Measurements from ENCODE around the gene SOCS6.
"Not testable (repeated sequence)": the region's sequence is repeated elsewhere in the genome, so short reads cannot be mapped to it uniquely, and the experiment has no call there.

The SOCS6 gene

GRCh38 chr18:70355620-70356385 is 67.0 kb downstream of the SOCS6 start:
- DNase-seq (ENCODE audit: low spot score) = no peak

- DNase-seq (ENCODE audit: low spot score) = peak; percentile 87
Observed at GRCh38 chr18:70358105-70358406, 69.2 kb downstream of the SOCS6 start.

DNA sequence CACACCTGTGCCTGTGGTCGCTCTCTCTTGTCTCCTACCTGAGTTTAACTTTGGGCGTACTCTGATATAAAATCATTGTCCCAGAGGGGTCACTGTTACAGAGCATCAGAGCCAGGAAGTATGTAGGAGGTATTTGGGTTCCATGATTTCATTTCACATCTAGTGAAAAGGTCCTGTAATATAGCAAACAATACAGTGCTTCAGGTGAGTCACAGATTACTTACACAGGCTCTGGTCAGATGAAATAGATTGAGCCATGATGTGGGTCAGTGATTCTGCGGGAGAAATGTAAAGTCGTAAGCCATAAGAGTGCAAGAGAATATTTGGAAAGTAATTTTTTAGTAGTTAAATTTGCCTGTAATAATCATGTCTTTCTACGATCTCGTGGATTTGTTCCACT is 70.2 kb downstream of the SOCS6 start:
- DNase-seq (ENCODE audit: low spot score) = no peak

- DNase-seq (ENCODE audit: low spot score) = no peak
Observed at GRCh38 chr18:70362258-70362657, 73.4 kb downstream of the SOCS6 start.

DNA sequence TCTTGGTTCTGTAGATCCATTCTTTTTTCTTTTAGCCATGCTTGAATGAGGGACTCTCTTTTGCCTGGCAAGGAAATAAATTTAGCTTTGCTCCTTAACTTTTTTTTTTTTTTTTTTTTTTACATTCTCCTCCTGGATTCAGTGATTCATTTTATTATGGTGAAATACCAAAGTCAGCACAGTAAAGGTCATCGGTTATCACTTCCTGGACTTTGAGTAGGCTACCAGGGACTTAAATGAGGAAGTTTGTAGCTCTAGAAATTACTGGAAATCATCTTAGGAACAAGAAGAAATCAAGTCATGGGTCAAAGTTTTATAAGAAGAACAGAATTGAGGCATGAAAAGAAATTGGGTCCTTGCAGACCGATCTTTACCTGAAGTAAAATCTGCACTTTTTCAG is 75.0 kb downstream of the SOCS6 start:
- DNase-seq (ENCODE audit: low spot score) = peak; percentile 78

DNA sequence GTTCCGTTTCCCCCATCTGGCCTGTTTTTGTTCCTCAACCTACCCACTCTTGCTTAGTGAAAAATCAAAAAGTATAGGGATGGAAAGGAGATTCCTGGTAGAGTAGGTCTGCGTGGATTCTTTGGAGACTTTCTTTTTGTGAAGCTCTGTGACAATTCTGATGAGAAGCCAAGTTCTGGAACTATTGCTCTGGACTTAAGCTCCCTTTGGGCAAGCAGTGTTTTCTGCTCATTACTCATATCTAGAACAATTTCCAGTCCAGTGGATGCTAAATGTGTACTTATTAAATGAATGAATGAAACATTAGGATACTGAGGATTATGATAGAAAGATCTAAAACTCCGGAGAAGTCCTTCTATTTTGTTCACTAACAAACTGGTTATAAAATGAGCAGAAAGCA is 76.5 kb downstream of the SOCS6 start:
- DNase-seq (ENCODE audit: low spot score) = no peak

- no peak for DNase-seq (ENCODE audit: low spot score)
Observed at GRCh38 chr18:70366174-70366573, 77.3 kb downstream of the SOCS6 start.

GRCh38 chr18:70366670-70367069 is 77.8 kb downstream of the SOCS6 start:
- DNase-seq (ENCODE audit: low spot score) = no peak

GRCh38 chr18:70367344-70367743 is 78.5 kb downstream of the SOCS6 start:
- not testable (repeated sequence) for DNase-seq (ENCODE audit: low spot score)

GRCh38 chr18:70368903-70369302 is 80.1 kb downstream of the SOCS6 start:
- no peak for DNase-seq (ENCODE audit: low spot score)

- peak; percentile 65 for DNase-seq (ENCODE audit: low spot score)
Observed at GRCh38 chr18:70370762-70371733, 82.2 kb downstream of the SOCS6 start.

GRCh38 chr18:70371908-70372307 is 83.1 kb downstream of the SOCS6 start:
- no peak for DNase-seq (ENCODE audit: low spot score)

DNA sequence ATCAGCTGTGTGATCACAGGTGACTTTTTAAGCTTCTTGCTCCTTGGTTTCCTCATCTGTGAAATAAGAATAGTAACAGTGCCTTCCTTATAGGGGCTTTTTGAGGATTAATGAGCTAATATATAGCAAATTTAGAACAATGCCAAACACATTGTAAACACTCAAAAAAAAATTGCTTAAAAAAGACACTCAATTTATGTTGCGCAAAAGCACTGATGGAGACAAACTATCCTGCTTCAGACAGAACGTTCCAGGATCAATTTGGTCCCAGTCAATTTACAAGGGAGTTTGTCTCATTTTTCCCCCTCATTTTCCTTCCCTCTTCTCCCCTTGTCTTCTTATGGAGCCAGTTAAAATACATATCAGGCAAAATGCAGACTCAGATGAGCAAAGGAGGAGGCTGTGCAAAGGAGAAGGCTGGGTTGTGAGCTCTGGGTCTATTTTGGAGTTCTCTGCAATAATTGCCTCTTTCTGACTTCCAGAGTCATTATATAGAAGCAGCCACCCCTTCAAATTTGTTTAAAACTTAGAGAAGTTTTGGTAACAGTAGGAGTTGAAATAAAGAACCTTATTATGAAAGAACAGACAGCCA is 83.7 kb downstream of the SOCS6 start:
- no peak for DNase-seq (ENCODE audit: low spot score)

GRCh38 chr18:70373042-70373519 is 84.2 kb downstream of the SOCS6 start:
- DNase-seq (ENCODE audit: low spot score) = peak; percentile 80

GRCh38 chr18:70374154-70374553 is 85.3 kb downstream of the SOCS6 start:
- DNase-seq (ENCODE audit: low spot score) = no peak

DNA sequence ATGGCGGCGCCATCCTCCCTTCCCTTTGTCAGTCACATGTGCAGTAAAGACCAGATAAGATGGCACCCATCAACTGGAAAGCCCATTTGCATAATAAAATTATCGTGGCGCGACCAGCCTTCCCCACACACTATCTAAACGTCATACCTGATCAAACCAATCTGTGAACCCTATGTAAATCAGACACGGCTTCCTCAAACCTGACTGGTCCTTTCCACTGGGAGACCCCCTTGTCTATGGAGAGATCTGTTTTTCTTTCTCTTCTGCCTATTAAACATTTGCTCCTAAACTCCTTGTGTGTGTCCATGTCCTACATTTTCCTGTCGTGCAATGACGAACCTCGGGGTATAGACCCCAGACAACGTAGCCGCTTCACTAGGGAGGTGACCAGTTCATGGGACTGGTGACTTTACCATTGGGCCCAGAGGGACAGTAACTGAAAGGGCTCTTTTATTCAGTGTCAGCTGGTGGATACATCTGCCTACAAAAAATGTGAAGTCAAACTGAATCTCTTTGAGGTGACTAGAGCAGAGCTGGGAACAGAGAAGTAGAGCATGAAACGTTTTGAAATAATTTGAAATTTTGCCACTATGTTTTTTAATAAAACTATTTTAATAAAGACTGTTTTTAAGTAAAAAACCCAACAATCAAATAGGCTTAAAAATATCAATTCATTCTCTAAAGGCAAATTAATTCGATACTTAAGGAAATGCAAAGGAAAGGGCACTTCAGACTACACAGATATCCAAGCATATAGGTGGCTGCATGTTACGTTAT is 87.5 kb downstream of the SOCS6 start:
- no peak for DNase-seq (ENCODE audit: low spot score)

- DNase-seq (ENCODE audit: low spot score) = peak; percentile 87
Observed at GRCh38 chr18:70376914-70377258, 88.0 kb downstream of the SOCS6 start.

DNA sequence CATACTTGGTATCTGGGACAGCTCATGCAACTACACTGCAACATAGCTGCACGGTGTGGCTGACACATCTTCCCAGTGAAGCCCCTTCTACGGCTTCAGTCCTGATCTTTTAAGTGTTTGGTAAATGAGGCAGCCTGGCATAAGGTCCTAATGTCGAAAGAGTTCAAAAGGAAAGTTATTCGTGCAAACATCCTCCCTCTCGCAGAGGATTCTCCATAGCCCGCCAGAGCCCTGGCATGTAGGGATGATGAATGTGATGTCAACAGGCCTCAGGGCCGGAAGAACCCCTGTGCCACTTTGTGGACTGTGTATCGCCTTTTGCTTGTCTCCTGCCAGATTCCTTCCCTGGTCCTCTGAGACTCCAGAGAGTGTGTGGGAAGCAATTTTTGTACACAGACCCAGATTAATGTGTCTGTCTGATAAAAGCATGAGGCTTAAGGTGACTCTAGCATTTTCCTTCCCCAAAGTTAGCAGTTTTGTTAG is 88.5 kb downstream of the SOCS6 start:
- DNase-seq (ENCODE audit: low spot score) = peak; percentile 41

- no peak for DNase-seq (ENCODE audit: low spot score)
Observed at GRCh38 chr18:70377857-70378701, 89.2 kb downstream of the SOCS6 start.
